SU-DHL-6 (cell line): ENCODE data around the gene ZNF23.

Source experiments
- CTCF ChIP-seq: fragments of 200-600 bp; sonication (generic); IDR thresholded peaks from one replicate; pipeline ENCODE4 v1.5.1; 2017; ENCODE audit warnings: antibody characterized with exemption, mild to moderate bottlenecking, low read length, moderate library complexity; ENCODE audit not compliant: insufficient read depth, poor library complexity, severe bottlenecking
- EZH2phosphoT487 ChIP-seq: fragments of 200-600 bp; sonication (generic), shearing (Covaris generic); conservative IDR thresholded peaks from 2 replicates; pipeline ENCODE4 v1.6.1; 2018; ENCODE audit warnings: mild to moderate bottlenecking, antibody characterized with exemption, low read length, moderate library complexity, mixed read lengths

GRCh38 chr16:71448274-71448866, 13.7 kb downstream of the ZNF23 start:
- no peak for TF ChIP-seq CTCF
- no peak for TF ChIP-seq EZH2phosphoT487
